Measurements from ENCODE around the gene HECW1. TPM values are rescaled to one million over a fixed set of nuclear protein-coding genes. Genes with fewer than 3 reads are reported as not detected.
A peak's percentile ranks its signal among the peaks of the same experiment; 100 is the strongest.

Gene HECW1
- total and polyA plus RNA-seq, 2 experiments from 2014 or later: 11.0 to 21.8 TPM

- Mint-ChIP-seq H3K27me3 (ENCODE audit: insufficient read depth, low read depth, poor library complexity) (peaks cover 18% of the 10 kb centered on the region), H3K4me1 (peaks cover 59% of the 10 kb centered on the region), H3K9me3 (no peaks in the 10 kb centered on the region), H3K36me3 (ENCODE audit: low read depth) (no peaks in the 10 kb centered on the region), H3K4me3 (peak overlapping the region; percentile 16; the same call in 1 of the 3 replicates), H3K27ac (no peak overlapping the region)
- Histone ChIP-seq H3K4me2 (peak overlapping the region; percentile 49), H3K36me3 (ENCODE audit: insufficient read depth) (no peaks in the 10 kb centered on the region), H3F3A (replicated peaks; ENCODE audit: low read depth) (no peaks in the 10 kb centered on the region; the same call in 1 of the 2 replicates), H3K4me1 (ENCODE audit: insufficient read depth) (peaks cover 37% of the 10 kb centered on the region), H2AFZ (0 out of 2 replicates have a peak overlapping the region, but pooled peaks have one; percentile 48), H3K27ac (ENCODE audit: low read depth) (no peak overlapping the region), H3K4me3 (no peak overlapping the region), H3K9me2 (ENCODE audit: insufficient read depth) (no peaks in the 10 kb centered on the region), H4K20me1 (replicated peaks; ENCODE audit: insufficient read depth) (no peaks in the 10 kb centered on the region), H3K27me3 (ENCODE audit: insufficient read depth) (peaks cover 20% of the 10 kb centered on the region), H3K79me2 (replicated peaks; ENCODE audit: insufficient read depth) (peaks cover 12% of the 10 kb centered on the region)
- DNase-seq (ENCODE audit: low spot score) (no peak), ATAC-seq (no peak)
- TF ChIP-seq POLR2AphosphoS5 (IDR thresholded peaks at IDR 0.05; ENCODE audit: low read depth): no peak
- no peak for TF ChIP-seq STAT1 (IDR thresholded peaks at IDR 0.05; ENCODE audit: unreplicated experiment)
- no peak for TF ChIP-seq EZH2phosphoT487 (IDR thresholded peaks at IDR 0.05; ENCODE audit: unreplicated experiment)
- no peak for TF ChIP-seq ZNF462 (CRISPR knock-in tag; IDR thresholded peaks at IDR 0.05)
- no peak for TF ChIP-seq EZH2 (IDR thresholded peaks at IDR 0.05; ENCODE audit: low read depth, unreplicated experiment)
- no peak for TF ChIP-seq CTCF (conservative IDR thresholded peaks at IDR 0.05; ENCODE audit: low read depth in 2 of 2)
- no peak for TF ChIP-seq NANOG (IDR thresholded peaks at IDR 0.05; ENCODE audit: borderline replicate concordance)
- no peak for TF ChIP-seq CREB1 (CRISPR knock-in tag; IDR thresholded peaks at IDR 0.05; ENCODE audit: low read depth)
- no peak for TF ChIP-seq JUNB (IDR thresholded peaks at IDR 0.05; ENCODE audit: unreplicated experiment)
- TF ChIP-seq REST (IDR thresholded peaks at IDR 0.05; ENCODE audit: unreplicated experiment): no peak
- TF ChIP-seq ZNF331 (CRISPR knock-in tag; IDR thresholded peaks at IDR 0.05; ENCODE audit: low read depth): no peak
- TF ChIP-seq ETS1 (IDR thresholded peaks at IDR 0.05): no peak
- no peak for TF ChIP-seq ZNF114 (CRISPR knock-in tag; IDR thresholded peaks at IDR 0.05)
Measured at GRCh38 chr7:43110791-43111535, 1.5 kb upstream of the HECW1 start.
